ENCODE results near the gene SHMT2. TPM values are rescaled to one million over a fixed set of nuclear protein-coding genes. Genes with fewer than 3 reads are reported as not detected.

The SHMT2 gene
- total RNA-seq, 1 donor from 2014 or later, result 413 TPM

DNA sequence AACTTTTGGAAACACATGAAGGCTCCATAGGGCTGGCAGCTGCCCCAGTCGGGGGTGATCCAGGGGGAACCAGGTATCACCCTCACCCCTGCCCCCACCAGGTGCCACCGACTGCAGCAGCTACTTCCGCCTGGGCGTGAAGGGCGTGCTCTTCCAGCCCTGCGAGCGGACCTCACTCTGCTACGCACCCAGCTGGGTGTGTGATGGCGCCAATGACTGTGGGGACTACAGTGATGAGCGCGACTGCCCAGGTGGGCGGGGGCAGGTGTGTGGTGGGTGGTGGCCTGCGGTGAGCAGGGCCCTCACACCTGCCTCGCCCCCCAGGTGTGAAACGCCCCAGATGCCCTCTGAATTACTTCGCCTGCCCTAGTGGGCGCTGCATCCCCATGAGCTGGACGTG, 35.3 kb upstream of the SHMT2 start:
- DNase-seq (ENCODE audit: low read depth) (no peak), FAIRE-seq (no peak)
- TF ChIP-seq, protein P1, sequence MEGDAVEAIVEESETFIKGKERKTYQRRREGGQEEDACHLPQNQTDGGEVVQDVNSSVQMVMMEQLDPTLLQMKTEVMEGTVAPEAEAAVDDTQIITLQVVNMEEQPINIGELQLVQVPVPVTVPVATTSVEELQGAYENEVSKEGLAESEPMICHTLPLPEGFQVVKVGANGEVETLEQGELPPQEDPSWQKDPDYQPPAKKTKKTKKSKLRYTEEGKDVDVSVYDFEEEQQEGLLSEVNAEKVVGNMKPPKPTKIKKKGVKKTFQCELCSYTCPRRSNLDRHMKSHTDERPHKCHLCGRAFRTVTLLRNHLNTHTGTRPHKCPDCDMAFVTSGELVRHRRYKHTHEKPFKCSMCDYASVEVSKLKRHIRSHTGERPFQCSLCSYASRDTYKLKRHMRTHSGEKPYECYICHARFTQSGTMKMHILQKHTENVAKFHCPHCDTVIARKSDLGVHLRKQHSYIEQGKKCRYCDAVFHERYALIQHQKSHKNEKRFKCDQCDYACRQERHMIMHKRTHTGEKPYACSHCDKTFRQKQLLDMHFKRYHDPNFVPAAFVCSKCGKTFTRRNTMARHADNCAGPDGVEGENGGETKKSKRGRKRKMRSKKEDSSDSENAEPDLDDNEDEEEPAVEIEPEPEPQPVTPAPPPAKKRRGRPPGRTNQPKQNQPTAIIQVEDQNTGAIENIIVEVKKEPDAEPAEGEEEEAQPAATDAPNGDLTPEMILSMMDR (IDR thresholded peaks at IDR 0.05; ENCODE audit: insufficient read depth, low read length, severe bottlenecking), result no peak
- Histone ChIP-seq H3K27me3 (ENCODE audit: control insufficient read depth, insufficient read depth, low read length) (no peaks in the 10 kb centered on the region), H3K36me3 (ENCODE audit: control insufficient read depth, insufficient read depth, low read length) (peaks cover 65% of the 10 kb centered on the region), H3K4me3 (ENCODE audit: low read depth, low read length) (no peak overlapping the region)

DNA sequence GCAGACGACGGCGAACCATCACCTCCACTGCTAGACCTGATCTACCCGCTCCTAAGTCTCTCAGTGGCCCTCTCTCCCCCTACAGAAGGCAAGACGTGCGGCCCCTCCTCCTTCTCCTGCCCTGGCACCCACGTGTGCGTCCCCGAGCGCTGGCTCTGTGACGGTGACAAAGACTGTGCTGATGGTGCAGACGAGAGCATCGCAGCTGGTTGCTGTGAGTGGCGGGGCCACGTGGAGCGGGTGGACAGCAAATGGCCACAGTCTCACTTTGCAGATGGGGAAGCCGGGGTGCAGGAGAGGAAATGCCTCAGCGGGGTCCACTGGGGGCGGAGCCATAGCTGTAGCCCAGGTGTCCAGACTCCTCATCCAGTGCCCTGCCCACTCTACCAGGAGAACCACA, 34.3 kb upstream of the SHMT2 start:
- no peak overlapping the region for H3K4me3 ChIP-seq (ENCODE audit: low read depth, low read length)
- DNase-seq (ENCODE audit: low read depth), result no peak
- no peaks in the 10 kb centered on the region for H3K27me3 ChIP-seq (ENCODE audit: control insufficient read depth, insufficient read depth, low read length)
- H3K36me3 ChIP-seq (ENCODE audit: control insufficient read depth, insufficient read depth, low read length), result peaks cover 69% of the 10 kb centered on the region
- FAIRE-seq, result no peak
- TF ChIP-seq, protein P1 (IDR thresholded peaks at IDR 0.05; ENCODE audit: insufficient read depth, low read length, severe bottlenecking), result no peak

DNA sequence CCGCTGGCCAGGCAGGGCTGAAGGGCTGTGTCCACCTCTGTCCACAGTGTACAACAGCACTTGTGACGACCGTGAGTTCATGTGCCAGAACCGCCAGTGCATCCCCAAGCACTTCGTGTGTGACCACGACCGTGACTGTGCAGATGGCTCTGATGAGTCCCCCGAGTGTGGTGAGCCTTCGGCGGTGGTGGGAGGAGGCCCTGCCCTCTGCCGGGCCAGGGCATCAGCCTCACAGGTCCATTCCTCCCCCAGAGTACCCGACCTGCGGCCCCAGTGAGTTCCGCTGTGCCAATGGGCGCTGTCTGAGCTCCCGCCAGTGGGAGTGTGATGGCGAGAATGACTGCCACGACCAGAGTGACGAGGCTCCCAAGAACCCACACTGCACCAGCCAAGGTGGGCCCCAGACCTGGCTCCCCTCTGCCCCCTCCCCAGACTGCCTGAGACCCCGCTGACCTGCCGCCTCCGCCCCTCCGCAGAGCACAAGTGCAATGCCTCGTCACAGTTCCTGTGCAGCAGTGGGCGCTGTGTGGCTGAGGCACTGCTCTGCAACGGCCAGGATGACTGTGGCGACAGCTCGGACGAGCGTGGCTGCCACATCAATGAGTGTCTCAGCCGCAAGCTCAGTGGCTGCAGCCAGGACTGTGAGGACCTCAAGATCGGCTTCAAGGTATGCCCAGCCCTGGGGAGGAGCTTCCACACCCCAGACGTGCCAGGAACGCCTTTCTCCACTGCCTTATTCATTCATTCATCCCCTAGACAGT, 33.7 kb upstream of the SHMT2 start:
- FAIRE-seq (no peak), DNase-seq (ENCODE audit: low read depth) (no peak)
- H3K36me3 ChIP-seq (ENCODE audit: control insufficient read depth, insufficient read depth, low read length), result peaks cover 69% of the 10 kb centered on the region
- TF ChIP-seq, protein P1 (IDR thresholded peaks at IDR 0.05; ENCODE audit: insufficient read depth, low read length, severe bottlenecking), result no peak
- no peak overlapping the region for H3K4me3 ChIP-seq (ENCODE audit: low read depth, low read length)
- no peaks in the 10 kb centered on the region for H3K27me3 ChIP-seq (ENCODE audit: control insufficient read depth, insufficient read depth, low read length)

DNA sequence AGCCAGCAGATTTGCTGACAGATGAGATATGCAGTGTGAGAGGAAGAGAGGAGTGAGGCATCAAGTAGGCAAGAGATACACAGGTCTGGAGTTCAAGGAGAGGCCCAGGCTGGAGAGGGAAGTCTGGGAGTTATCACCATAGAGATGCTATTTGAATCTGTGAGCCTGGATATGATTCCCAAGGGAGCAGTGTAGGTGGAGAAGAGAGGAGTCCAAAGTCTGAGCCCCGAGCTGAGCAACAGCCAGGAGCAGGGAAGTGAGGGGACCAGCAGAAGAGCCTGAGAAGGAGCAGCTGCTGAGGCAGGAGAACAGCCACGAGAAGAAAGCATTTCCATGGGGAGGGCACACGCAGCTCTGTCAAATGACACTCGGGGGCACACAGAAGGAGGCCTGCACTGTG, 33.1 kb upstream of the SHMT2 start:
- H3K27me3 ChIP-seq (ENCODE audit: control insufficient read depth, insufficient read depth, low read length), result no peaks in the 10 kb centered on the region
- DNase-seq (ENCODE audit: low read depth), result no peak
- TF ChIP-seq, protein P1 (IDR thresholded peaks at IDR 0.05; ENCODE audit: insufficient read depth, low read length, severe bottlenecking), result no peak
- peaks cover 63% of the 10 kb centered on the region for H3K36me3 ChIP-seq (ENCODE audit: control insufficient read depth, insufficient read depth, low read length)
- H3K4me3 ChIP-seq (ENCODE audit: low read depth, low read length), result no peak overlapping the region
- FAIRE-seq, result no peak

DNA sequence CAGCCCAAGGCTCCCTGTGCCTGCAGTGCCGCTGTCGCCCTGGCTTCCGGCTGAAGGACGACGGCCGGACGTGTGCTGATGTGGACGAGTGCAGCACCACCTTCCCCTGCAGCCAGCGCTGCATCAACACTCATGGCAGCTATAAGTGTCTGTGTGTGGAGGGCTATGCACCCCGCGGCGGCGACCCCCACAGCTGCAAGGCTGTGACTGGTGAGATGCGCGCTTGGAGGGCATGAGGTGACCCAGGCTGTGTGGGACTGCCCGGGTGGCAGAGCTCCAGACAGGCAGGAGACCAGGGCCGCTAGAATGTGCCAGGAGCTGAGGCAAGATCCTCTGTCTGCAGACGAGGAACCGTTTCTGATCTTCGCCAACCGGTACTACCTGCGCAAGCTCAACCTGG, 32.6 kb upstream of the SHMT2 start:
- peaks cover 60% of the 10 kb centered on the region for H3K36me3 ChIP-seq (ENCODE audit: control insufficient read depth, insufficient read depth, low read length)
- FAIRE-seq, result no peak
- TF ChIP-seq, protein P1 (IDR thresholded peaks at IDR 0.05; ENCODE audit: insufficient read depth, low read length, severe bottlenecking), result no peak
- no peaks in the 10 kb centered on the region for H3K27me3 ChIP-seq (ENCODE audit: control insufficient read depth, insufficient read depth, low read length)
- DNase-seq (ENCODE audit: low read depth), result no peak
- H3K4me3 ChIP-seq (ENCODE audit: low read depth, low read length), result no peak overlapping the region

DNA sequence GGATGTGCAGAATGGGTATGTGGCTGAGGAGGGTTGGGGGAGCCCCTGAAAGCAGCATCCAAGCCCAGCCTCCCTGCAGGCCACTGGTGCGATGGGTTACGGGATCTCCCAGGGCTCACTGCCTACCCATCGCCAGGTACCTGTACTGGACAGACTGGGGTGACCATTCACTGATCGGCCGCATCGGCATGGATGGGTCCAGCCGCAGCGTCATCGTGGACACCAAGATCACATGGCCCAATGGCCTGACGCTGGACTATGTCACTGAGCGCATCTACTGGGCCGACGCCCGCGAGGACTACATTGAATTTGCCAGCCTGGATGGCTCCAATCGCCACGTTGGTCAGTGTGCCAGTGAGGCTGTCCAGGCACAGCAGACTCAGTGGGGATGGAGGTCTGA, 31.2 kb upstream of the SHMT2 start:
- TF ChIP-seq, protein P1 (IDR thresholded peaks at IDR 0.05; ENCODE audit: insufficient read depth, low read length, severe bottlenecking), result no peak
- H3K4me3 ChIP-seq (ENCODE audit: low read depth, low read length), result no peak overlapping the region
- no peaks in the 10 kb centered on the region for H3K27me3 ChIP-seq (ENCODE audit: control insufficient read depth, insufficient read depth, low read length)
- FAIRE-seq (no peak), DNase-seq (ENCODE audit: low read depth) (no peak)
- H3K36me3 ChIP-seq (ENCODE audit: control insufficient read depth, insufficient read depth, low read length), result peaks cover 60% of the 10 kb centered on the region

All from bronchial epithelial cell (primary cell).